Measurements from ENCODE around the gene UVRAG.

Gene UVRAG

GRCh38 chr11:75781296-75781695 lies 33.7 kb upstream of the UVRAG start:
- Histone ChIP-seq H3K4me1 (ENCODE audit: low read length) (no peaks in the 10 kb centered on the region), H3K27ac (ENCODE audit: low read length) (no peak overlapping the region), H3K36me3 (replicated peaks; ENCODE audit: insufficient read depth, low read length) (no peaks in the 10 kb centered on the region), H3F3A (ENCODE audit: insufficient read depth, low read length) (no peaks in the 10 kb centered on the region), H3K9me3 (replicated peaks; ENCODE audit: insufficient read depth, low read length) (no peaks in the 10 kb centered on the region), H3K4me2 (ENCODE audit: low read depth, low read length) (no peak overlapping the region), H3K79me2 (ENCODE audit: low read length) (no peaks in the 10 kb centered on the region), H3K27me3 (replicated peaks; ENCODE audit: insufficient read depth, low read length) (no peaks in the 10 kb centered on the region), H3K9ac (ENCODE audit: low read length) (no peak overlapping the region), H4K20me1 (ENCODE audit: insufficient read depth, low read length) (no peaks in the 10 kb centered on the region), H3K4me3 (ENCODE audit: low read length) (no peak overlapping the region), H2AFZ (ENCODE audit: low read length) (no peak overlapping the region), H3K9me2 (replicated peaks; ENCODE audit: insufficient read depth, low read length) (no peaks in the 10 kb centered on the region)
- no peak for DNase-seq
- TF ChIP-seq EZH2 (optimal IDR thresholded peaks at IDR 0.05; ENCODE audit: low read depth, low read length) (no peak), EZH2phosphoT487 (IDR thresholded peaks at IDR 0.05; ENCODE audit: low read length) (no peak), CTCF (IDR thresholded peaks at IDR 0.05; ENCODE audit: low read length) (no peak)

GRCh38 chr11:75781831-75782230 lies 33.2 kb upstream of the UVRAG start:
- H4K20me1 ChIP-seq (ENCODE audit: insufficient read depth, low read length) = no peaks in the 10 kb centered on the region
- no peak overlapping the region for H2AFZ ChIP-seq (ENCODE audit: low read length)
- no peaks in the 10 kb centered on the region for H3K27me3 ChIP-seq (replicated peaks; ENCODE audit: insufficient read depth, low read length)
- no peaks in the 10 kb centered on the region for H3K9me2 ChIP-seq (replicated peaks; ENCODE audit: insufficient read depth, low read length)
- H3K27ac ChIP-seq (ENCODE audit: low read length) = no peak overlapping the region
- no peak overlapping the region for H3K4me2 ChIP-seq (ENCODE audit: low read depth, low read length)
- no peaks in the 10 kb centered on the region for H3K9me3 ChIP-seq (replicated peaks; ENCODE audit: insufficient read depth, low read length)
- no peak for DNase-seq
- TF ChIP-seq CTCF (IDR thresholded peaks at IDR 0.05; ENCODE audit: low read length) (no peak), EZH2 (optimal IDR thresholded peaks at IDR 0.05; ENCODE audit: low read depth, low read length) (no peak), EZH2phosphoT487 (IDR thresholded peaks at IDR 0.05; ENCODE audit: low read length) (no peak)
- no peak overlapping the region for H3K9ac ChIP-seq (ENCODE audit: low read length)
- H3K79me2 ChIP-seq (ENCODE audit: low read length) = no peaks in the 10 kb centered on the region
- no peaks in the 10 kb centered on the region for H3F3A ChIP-seq (ENCODE audit: insufficient read depth, low read length)
- H3K4me3 ChIP-seq (ENCODE audit: low read length) = no peak overlapping the region
- H3K4me1 ChIP-seq (ENCODE audit: low read length) = no peaks in the 10 kb centered on the region
- no peaks in the 10 kb centered on the region for H3K36me3 ChIP-seq (replicated peaks; ENCODE audit: insufficient read depth, low read length)

- Histone ChIP-seq H3K27me3 (replicated peaks; ENCODE audit: insufficient read depth, low read length) (no peaks in the 10 kb centered on the region), H3K9me3 (replicated peaks; ENCODE audit: insufficient read depth, low read length) (no peaks in the 10 kb centered on the region), H3K9ac (ENCODE audit: low read length) (no peak overlapping the region), H3K79me2 (ENCODE audit: low read length) (no peaks in the 10 kb centered on the region), H3K9me2 (replicated peaks; ENCODE audit: insufficient read depth, low read length) (no peaks in the 10 kb centered on the region), H3K36me3 (replicated peaks; ENCODE audit: insufficient read depth, low read length) (no peaks in the 10 kb centered on the region), H3K27ac (ENCODE audit: low read length) (no peak overlapping the region), H4K20me1 (ENCODE audit: insufficient read depth, low read length) (no peaks in the 10 kb centered on the region), H3F3A (ENCODE audit: insufficient read depth, low read length) (no peaks in the 10 kb centered on the region), H2AFZ (ENCODE audit: low read length) (no peak overlapping the region), H3K4me1 (ENCODE audit: low read length) (no peaks in the 10 kb centered on the region), H3K4me3 (ENCODE audit: low read length) (no peak overlapping the region), H3K4me2 (ENCODE audit: low read depth, low read length) (no peak overlapping the region)
- no peak for DNase-seq
- TF ChIP-seq EZH2phosphoT487 (IDR thresholded peaks at IDR 0.05; ENCODE audit: low read length) (no peak), CTCF (IDR thresholded peaks at IDR 0.05; ENCODE audit: low read length) (no peak), EZH2 (optimal IDR thresholded peaks at IDR 0.05; ENCODE audit: low read depth, low read length) (no peak)
Measured at GRCh38 chr11:75782540-75783263, 32.3 kb upstream of the UVRAG start.
